HEK293 (cell line): ENCODE results near the gene NDFIP2.
A peak's percentile ranks its signal among the peaks of the same experiment; 100 is the strongest.

Experiments
- CTCF ChIA-PET: fragments of 350-600 bp; formaldehyde crosslinking; extraction: SDS; loops from one replicate; lab custom pipeline; 2021; ENCODE audit warnings: antibody characterized with exemption; lab: Yijun Ruan, JAX
- POLR2A ChIA-PET: fragments of 300-600 bp; formaldehyde crosslinking; extraction: SDS; loops from one replicate; lab custom pipeline; 2020; ENCODE audit warnings: antibody characterized with exemption, inconsistent platforms; lab: Yijun Ruan, JAX
- H3K27ac ChIP-seq: fragments of 200-500 bp; sonication (Bioruptor generic); 2 replicates; pipeline ENCODE4 v1.5.1; 2014; ENCODE audit warnings: low read depth, low read length, control low read depth, inconsistent platforms; ENCODE audit errors: extremely low read depth
- H3K36me3 ChIP-seq, 2 experiments: fragments of 200-500 bp in 1 of 2; sonication (Bioruptor generic) in 1 of 2; 1 replicate in 1 of 2; 2 replicates in 1 of 2; pipeline ENCODE4 v1.5.1; 2014 to 2017; ENCODE audit warnings: inconsistent platforms in 2 of 2, low read length in 2 of 2; ENCODE audit not compliant: control insufficient read depth in 2 of 2, insufficient read depth in 1 of 2
- H3K4me1 ChIP-seq: fragments of 200-500 bp; sonication (Bioruptor generic); 2 replicates; pipeline ENCODE4 v1.5.1; 2014; ENCODE audit warnings: mild to moderate bottlenecking, low read length, inconsistent platforms; ENCODE audit not compliant: control insufficient read depth, insufficient read depth
- H3K4me3 ChIP-seq: 2 replicates; pipeline ENCODE4 v1.5.1; 2011; ENCODE audit warnings: low read depth, mild to moderate bottlenecking, control low read depth, low read length, moderate library complexity
- H3K9me3 ChIP-seq: fragments of 200-500 bp; sonication (Bioruptor generic); 2 replicates; pipeline ENCODE4 v1.5.1; 2014; ENCODE audit warnings: low read depth, low read length, inconsistent platforms; ENCODE audit not compliant: control insufficient read depth, insufficient read depth
- EGR2 ChIP-seq: fragments of 450-650 bp; formaldehyde crosslinking; IDR thresholded peaks from 2 replicates; pipeline ENCODE4 v1.5.1; 2016; ENCODE audit warnings: low read depth, missing biosample characterization, missing genetic modification characterization
- OSR2 ChIP-seq: fragments of 450-650 bp; formaldehyde crosslinking; IDR thresholded peaks from 2 replicates; pipeline ENCODE4 v1.5.1; 2016; ENCODE audit warnings: missing biosample characterization, missing genetic modification characterization
- PRDM1 ChIP-seq: fragments of 450-650 bp; formaldehyde crosslinking; IDR thresholded peaks from 2 replicates; pipeline ENCODE4; 2016; ENCODE audit warnings: missing biosample characterization, missing genetic modification characterization
- SP7 ChIP-seq: fragments of 450-650 bp; formaldehyde crosslinking; IDR thresholded peaks from 2 replicates; pipeline ENCODE4 v1.5.1; 2016; ENCODE audit warnings: missing biosample characterization, missing genetic modification characterization
- TRIM28 ChIP-seq: IDR thresholded peaks from 2 replicates; pipeline ENCODE4 v1.6.1; 2011; ENCODE audit warnings: low read length, control low read depth, borderline replicate concordance
- ZBTB17 ChIP-seq: fragments of 450-650 bp; formaldehyde crosslinking; IDR thresholded peaks from 2 replicates; pipeline ENCODE4 v1.5.1; 2016; ENCODE audit warnings: missing biosample characterization, missing genetic modification characterization
- ZBTB7A ChIP-seq: fragments of 450-650 bp; formaldehyde crosslinking; IDR thresholded peaks from 2 replicates; pipeline ENCODE4 v1.5.1; 2016; ENCODE audit warnings: low read depth, missing biosample characterization, missing genetic modification characterization
- ZFHX2 ChIP-seq: fragments of 450-650 bp; formaldehyde crosslinking; conservative IDR thresholded peaks from 2 replicates; pipeline ENCODE4 v1.5.1; 2016; ENCODE audit warnings: missing biosample characterization, missing genetic modification characterization
- ZNF140 ChIP-seq: fragments of 450-650 bp; formaldehyde crosslinking; IDR thresholded peaks from 2 replicates; pipeline ENCODE4 v1.5.1; 2016; ENCODE audit warnings: missing biosample characterization, missing genetic modification characterization
- ZNF175 ChIP-seq: fragments of 450-650 bp; formaldehyde crosslinking; IDR thresholded peaks from 2 replicates; pipeline ENCODE4 v1.5.1; 2016; ENCODE audit warnings: missing biosample characterization, missing genetic modification characterization
- ZNF184 ChIP-seq: fragments of 450-650 bp; IDR thresholded peaks from 2 replicates; pipeline ENCODE4 v1.5.1; 2018; ENCODE audit warnings: missing biosample characterization, mild to moderate bottlenecking, missing genetic modification characterization
- ZNF221 ChIP-seq: fragments of 450-650 bp; formaldehyde crosslinking; IDR thresholded peaks from 2 replicates; pipeline ENCODE4 v1.5.1; 2017; ENCODE audit warnings: missing biosample characterization, missing genetic modification characterization, borderline replicate concordance
- ZNF23 ChIP-seq: fragments of 450-650 bp; formaldehyde crosslinking; IDR thresholded peaks from 2 replicates; pipeline ENCODE4 v1.5.1; 2016; ENCODE audit warnings: missing biosample characterization, missing genetic modification characterization, borderline replicate concordance
- ZNF24 ChIP-seq: fragments of 450-650 bp; formaldehyde crosslinking; IDR thresholded peaks from 2 replicates; pipeline ENCODE4 v1.5.1; 2016; ENCODE audit warnings: missing biosample characterization, missing genetic modification characterization
- ZNF548 ChIP-seq: fragments of 450-650 bp; formaldehyde crosslinking; IDR thresholded peaks from 2 replicates; pipeline ENCODE4 v1.5.1; 2016; ENCODE audit warnings: missing biosample characterization, missing genetic modification characterization
- ZNF558 ChIP-seq: fragments of 450-650 bp; formaldehyde crosslinking; IDR thresholded peaks from 2 replicates; pipeline ENCODE4 v1.5.1; 2016; ENCODE audit warnings: missing biosample characterization, missing genetic modification characterization
- ZNF621 ChIP-seq: fragments of 450-650 bp; formaldehyde crosslinking; IDR thresholded peaks from 2 replicates; pipeline ENCODE4 v1.5.1; 2017; ENCODE audit warnings: missing biosample characterization, missing genetic modification characterization
- ZNF626 ChIP-seq: fragments of 450-650 bp; sonication (Bioruptor Pico); formaldehyde crosslinking; IDR thresholded peaks from 2 replicates; pipeline ENCODE4 v1.5.1; 2018; ENCODE audit warnings: missing biosample characterization, missing genetic modification characterization, inconsistent platforms
- ZNF791 ChIP-seq: fragments of 450-650 bp; formaldehyde crosslinking; IDR thresholded peaks from 2 replicates; pipeline ENCODE4 v1.5.1; 2016; ENCODE audit warnings: missing biosample characterization, missing genetic modification characterization
- TF ChIP-seq, protein P1 (sequence below): fragments of 450-650 bp; formaldehyde crosslinking; IDR thresholded peaks from 2 replicates; pipeline ENCODE4 v1.5.1; 2016; ENCODE audit warnings: missing biosample characterization, missing genetic modification characterization
- TF ChIP-seq, protein P2 (sequence below): fragments of 450-650 bp; formaldehyde crosslinking; IDR thresholded peaks from 2 replicates; pipeline ENCODE4 v1.5.1; 2016; ENCODE audit warnings: missing biosample characterization, missing genetic modification characterization
- TF ChIP-seq, protein P3 (sequence below): fragments of 450-650 bp; formaldehyde crosslinking; IDR thresholded peaks from 2 replicates; pipeline ENCODE4 v1.5.1; 2016; ENCODE audit warnings: missing biosample characterization, missing genetic modification characterization
- TF ChIP-seq, protein P4 (sequence below): fragments of 450-650 bp; formaldehyde crosslinking; IDR thresholded peaks from 2 replicates; pipeline ENCODE4 v1.5.1; 2017; ENCODE audit warnings: missing biosample characterization, missing genetic modification characterization

NDFIP2 gene

DNA sequence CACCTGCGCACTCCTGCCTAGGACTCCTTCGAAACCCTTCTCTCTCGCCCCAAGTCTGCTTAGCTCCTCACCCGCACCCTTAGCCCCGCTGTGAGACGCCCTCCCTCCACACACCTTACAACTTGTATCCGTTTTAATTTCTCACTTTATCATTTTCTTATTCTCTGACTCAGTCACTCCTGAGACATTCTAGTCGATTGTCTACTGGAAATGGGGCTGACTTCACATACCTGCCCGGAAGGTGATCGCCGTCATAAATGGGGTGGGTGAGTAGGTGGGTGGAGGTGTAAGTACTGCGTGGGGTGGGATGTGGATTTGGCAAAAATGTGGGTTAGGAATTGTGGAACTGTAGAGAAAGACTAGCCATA is 714 bp downstream of the NDFIP2 start:
- Histone ChIP-seq H3K27ac (peak overlapping the region; percentile 75), H3K36me3 (no peaks in the 10 kb centered on the region), H3K9me3 (no peaks in the 10 kb centered on the region), H3K4me3 (peak overlapping the region; percentile 98), H3K4me1 (no peaks in the 10 kb centered on the region)
- ChIA-PET POLR2A (interaction anchor here (0.8 to 1.5 kb wide), 9 partner anchors 8 to 79 kb away, joined by 3 to 8 read pairs (median 3); no protein-coding TSS in a partner anchor), CTCF (interaction anchor here (0.6 to 1.4 kb wide), 6 partner anchors 26 to 1147 kb away, joined by 3 to 6 read pairs (median 4); no protein-coding TSS in a partner anchor)
- TF ChIP-seq ZFHX2 (tag by site-specific recombination) (peak; percentile 96), EGR2 (tag by site-specific recombination) (peak; percentile 97), ZBTB17 (tag by site-specific recombination) (peak; percentile 65), ZBTB7A (tag by site-specific recombination) (no peak)
- TF ChIP-seq, protein P1, sequence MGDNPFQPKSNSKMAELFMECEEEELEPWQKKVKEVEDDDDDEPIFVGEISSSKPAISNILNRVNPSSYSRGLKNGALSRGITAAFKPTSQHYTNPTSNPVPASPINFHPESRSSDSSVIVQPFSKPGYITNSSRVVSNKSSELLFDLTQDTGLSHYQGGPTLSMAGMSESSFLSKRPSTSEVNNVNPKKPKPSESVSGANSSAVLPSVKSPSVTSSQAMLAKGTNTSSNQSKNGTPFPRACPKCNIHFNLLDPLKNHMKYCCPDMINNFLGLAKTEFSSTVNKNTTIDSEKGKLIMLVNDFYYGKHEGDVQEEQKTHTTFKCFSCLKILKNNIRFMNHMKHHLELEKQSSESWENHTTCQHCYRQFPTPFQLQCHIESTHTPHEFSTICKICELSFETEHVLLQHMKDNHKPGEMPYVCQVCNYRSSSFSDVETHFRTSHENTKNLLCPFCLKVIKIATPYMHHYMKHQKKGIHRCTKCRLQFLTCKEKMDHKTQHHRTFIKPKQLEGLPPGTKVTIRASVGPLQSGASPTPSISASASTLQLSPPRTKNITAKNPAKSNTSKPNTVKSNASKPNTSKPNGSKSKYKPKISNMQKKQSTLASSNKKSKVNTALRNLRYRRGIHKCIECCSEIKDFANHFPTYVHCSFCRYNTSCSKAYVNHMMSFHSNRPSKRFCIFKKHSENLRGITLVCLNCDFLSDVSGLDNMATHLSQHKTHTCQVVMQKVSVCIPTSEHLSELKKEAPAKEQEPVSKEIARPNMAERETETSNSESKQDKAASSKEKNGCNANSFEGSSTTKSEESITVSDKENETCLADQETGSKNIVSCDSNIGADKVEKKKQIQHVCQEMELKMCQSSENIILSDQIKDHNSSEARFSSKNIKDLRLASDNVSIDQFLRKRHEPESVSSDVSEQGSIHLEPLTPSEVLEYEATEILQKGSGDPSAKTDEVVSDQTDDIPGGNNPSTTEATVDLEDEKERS (tag by site-specific recombination), result no peak

DNA sequence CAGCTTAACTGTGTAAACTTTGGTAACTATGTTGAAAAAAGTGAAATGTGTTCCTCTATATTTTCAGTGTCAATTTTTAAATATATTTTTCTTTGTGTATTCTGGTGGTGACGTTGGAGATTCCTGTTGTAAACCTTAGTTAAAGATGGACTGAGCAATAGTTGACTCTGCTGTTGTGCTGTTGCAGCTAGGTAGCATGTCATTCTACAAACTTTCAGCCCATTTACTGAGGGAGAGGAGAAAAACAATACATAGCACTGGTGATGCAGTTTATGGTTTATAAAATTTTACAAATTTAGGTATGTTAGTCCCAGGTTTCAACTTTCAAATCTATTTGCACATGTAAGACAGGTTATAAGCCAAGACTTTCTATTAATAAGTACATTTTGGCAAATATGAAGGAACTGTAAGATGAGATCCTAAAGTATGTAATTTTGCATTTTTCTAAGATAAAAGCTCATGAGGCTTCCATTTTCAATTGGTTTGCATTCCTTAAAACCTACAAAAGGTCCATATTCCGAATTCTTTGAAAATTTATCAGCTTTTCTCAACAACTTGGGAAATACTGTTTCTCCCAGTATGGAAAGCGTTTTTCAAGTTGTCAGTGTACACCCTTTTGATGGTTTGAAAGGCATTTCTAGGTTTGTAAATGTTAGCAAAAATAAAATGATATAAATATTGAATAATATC is 1.5 kb downstream of the NDFIP2 start:
- Histone ChIP-seq H3K4me3 (peak overlapping the region; percentile 98), H3K4me1 (no peaks in the 10 kb centered on the region), H3K36me3 (no peaks in the 10 kb centered on the region), H3K9me3 (no peaks in the 10 kb centered on the region), H3K27ac (no peak overlapping the region)
- ChIA-PET POLR2A (no interaction called here), CTCF (interaction anchor here (0.6 to 3.1 kb wide), 3 partner anchors 58 to 491 kb away, joined by 3 to 16 read pairs (median 4); no protein-coding TSS in a partner anchor)
- TF ChIP-seq OSR2 (tag by site-specific recombination) (no peak), ZNF24 (tag by site-specific recombination) (no peak), PRDM1 (tag by site-specific recombination) (0 out of 2 replicates have a peak, but pooled peaks have one; percentile 26)

DNA sequence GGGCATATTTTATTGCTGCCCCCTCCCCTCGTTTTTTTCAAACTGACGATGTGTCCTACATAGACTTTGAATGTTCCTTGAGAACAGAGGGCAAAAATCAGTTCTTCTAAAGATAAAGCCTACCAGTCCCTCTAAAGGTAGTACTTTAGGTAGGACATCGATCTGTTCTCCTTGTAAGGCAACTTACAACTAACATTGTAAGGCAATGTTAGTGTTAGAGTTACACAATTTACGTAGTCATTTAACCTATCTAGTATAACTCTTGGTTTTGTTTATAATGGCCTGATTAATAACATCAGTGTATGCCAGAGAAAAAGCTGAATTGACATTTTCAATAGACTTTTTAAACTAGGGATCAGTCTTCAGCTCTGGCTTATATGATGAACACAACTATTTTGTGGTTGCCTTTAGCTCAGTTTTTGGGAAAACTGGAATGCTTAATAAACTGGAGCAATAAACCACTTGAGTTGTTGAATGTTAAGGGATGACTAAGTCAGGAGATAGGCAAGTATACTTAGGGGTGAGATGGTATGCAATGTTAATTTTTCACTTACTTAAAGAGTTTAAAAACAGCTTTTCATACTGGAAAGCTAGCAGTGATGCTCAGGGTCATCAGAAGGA is 2.2 kb downstream of the NDFIP2 start:
- POLR2A ChIA-PET, result no interaction called here
- no peaks in the 10 kb centered on the region for H3K9me3 ChIP-seq
- no peak overlapping the region; the same call in 1 of the 2 replicates for H3K4me3 ChIP-seq
- TF ChIP-seq ZNF548 (tag by site-specific recombination), result no peak
- no peak for TF ChIP-seq ZNF791 (tag by site-specific recombination)
- no peak for TF ChIP-seq ZNF175 (tag by site-specific recombination)
- no peak for TF ChIP-seq ZNF221 (tag by site-specific recombination)
- TF ChIP-seq, protein P2, sequence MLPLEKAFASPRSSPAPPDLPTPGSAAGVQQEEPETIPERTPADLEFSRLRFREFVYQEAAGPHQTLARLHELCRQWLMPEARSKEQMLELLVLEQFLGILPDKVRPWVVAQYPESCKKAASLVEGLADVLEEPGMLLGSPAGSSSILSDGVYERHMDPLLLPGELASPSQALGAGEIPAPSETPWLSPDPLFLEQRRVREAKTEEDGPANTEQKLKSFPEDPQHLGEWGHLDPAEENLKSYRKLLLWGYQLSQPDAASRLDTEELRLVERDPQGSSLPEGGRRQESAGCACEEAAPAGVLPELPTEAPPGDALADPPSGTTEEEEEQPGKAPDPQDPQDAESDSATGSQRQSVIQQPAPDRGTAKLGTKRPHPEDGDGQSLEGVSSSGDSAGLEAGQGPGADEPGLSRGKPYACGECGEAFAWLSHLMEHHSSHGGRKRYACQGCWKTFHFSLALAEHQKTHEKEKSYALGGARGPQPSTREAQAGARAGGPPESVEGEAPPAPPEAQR (tag by site-specific recombination), result no peak
- no peak for TF ChIP-seq SP7 (tag by site-specific recombination)
- 0 out of 2 replicates have a peak, but pooled peaks have one; percentile 66 for TF ChIP-seq TRIM28
- TF ChIP-seq ZNF558, result no peak
- TF ChIP-seq ZNF184, result no peak
- no peak for TF ChIP-seq ZNF23
- no peak for TF ChIP-seq ZNF140 (tag by site-specific recombination)
- no peak for TF ChIP-seq ZNF626
- TF ChIP-seq, protein P3, sequence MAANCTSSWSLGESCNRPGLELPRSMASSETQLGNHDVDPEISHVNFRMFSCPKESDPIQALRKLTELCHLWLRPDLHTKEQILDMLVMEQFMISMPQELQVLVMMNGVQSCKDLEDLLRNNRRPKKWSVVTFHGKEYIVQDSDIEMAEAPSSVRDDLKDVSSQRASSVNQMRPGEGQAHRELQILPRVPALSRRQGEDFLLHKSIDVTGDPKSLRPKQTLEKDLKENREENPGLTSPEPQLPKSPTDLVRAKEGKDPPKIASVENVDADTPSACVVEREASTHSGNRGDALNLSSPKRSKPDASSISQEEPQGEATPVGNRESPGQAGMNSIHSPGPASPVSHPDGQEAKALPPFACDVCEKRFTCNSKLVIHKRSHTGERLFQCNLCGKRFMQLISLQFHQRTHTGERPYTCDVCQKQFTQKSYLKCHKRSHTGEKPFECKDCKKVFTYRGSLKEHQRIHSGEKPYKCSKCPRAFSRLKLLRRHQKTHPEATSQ (tag by site-specific recombination), result no peak
- TF ChIP-seq ZNF621 (tag by site-specific recombination), result no peak
- TF ChIP-seq, protein P4, sequence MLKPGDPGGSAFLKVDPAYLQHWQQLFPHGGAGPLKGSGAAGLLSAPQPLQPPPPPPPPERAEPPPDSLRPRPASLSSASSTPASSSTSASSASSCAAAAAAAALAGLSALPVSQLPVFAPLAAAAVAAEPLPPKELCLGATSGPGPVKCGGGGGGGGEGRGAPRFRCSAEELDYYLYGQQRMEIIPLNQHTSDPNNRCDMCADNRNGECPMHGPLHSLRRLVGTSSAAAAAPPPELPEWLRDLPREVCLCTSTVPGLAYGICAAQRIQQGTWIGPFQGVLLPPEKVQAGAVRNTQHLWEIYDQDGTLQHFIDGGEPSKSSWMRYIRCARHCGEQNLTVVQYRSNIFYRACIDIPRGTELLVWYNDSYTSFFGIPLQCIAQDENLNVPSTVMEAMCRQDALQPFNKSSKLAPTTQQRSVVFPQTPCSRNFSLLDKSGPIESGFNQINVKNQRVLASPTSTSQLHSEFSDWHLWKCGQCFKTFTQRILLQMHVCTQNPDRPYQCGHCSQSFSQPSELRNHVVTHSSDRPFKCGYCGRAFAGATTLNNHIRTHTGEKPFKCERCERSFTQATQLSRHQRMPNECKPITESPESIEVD (tag by site-specific recombination), result peak; percentile 6; the same call in 1 of the 2 replicates
- H3K36me3 ChIP-seq, result no peaks in the 10 kb centered on the region
- H3K4me1 ChIP-seq, result no peaks in the 10 kb centered on the region
- CTCF ChIA-PET, result interaction anchor here (0.6 to 3.1 kb wide), 2 partner anchors 59 to 490 kb away, joined by 4 to 16 read pairs; no protein-coding TSS in a partner anchor
- no peak overlapping the region for H3K27ac ChIP-seq
